Ascending aorta (tissue), 2 donors: Measurements from ENCODE around the gene LRRC7. TPM values are rescaled to one million over a fixed set of nuclear protein-coding genes. Genes with fewer than 3 reads are reported as not detected.

Experiments
- DNase-seq, 2 donors: peaks; one replicate each; pipeline ENCODE4 v3.0.0-alpha.2; 2019; ENCODE audit warnings: low spot score in 2 of 2
- H3K27ac ChIP-seq, 2 donors: fragments of 200-600 bp; sonication (generic); one replicate each; pipeline ENCODE4 v1.5.1; 2016 to 2017; ENCODE audit warnings: mild to moderate bottlenecking in 1 of 2
- H3K27me3 ChIP-seq: fragments of 200-600 bp; sonication (generic); one replicate; pipeline ENCODE4 v1.5.1; 2017
- H3K36me3 ChIP-seq, 2 donors: fragments of 200-600 bp; sonication (generic); one replicate each; pipeline ENCODE4 v1.5.1; 2016
- H3K4me1 ChIP-seq, 2 donors: fragments of 200-600 bp; sonication (generic); one replicate each; pipeline ENCODE4 v1.5.1; 2016 to 2017; ENCODE audit warnings: mild to moderate bottlenecking in 1 of 2
- H3K4me3 ChIP-seq, 2 donors: fragments of 200-600 bp; sonication (generic); one replicate each; pipeline ENCODE4 v1.5.1; 2016 to 2017; ENCODE audit warnings: mild to moderate bottlenecking in 1 of 2
- H3K9me3 ChIP-seq, 2 donors: fragments of 200-600 bp; sonication (generic); one replicate each; pipeline ENCODE4 v1.5.1; 2016
- CTCF ChIP-seq, 3 experiments: fragments of 200-600 bp in 2 of 3; fragments of 450-650 bp in 1 of 3; sonication (generic) in 2 of 3; IDR thresholded peaks; one replicate each; pipeline ENCODE4 v1.5.1; 2016 to 2019; ENCODE audit warnings: antibody characterized with exemption in 3 of 3, mild to moderate bottlenecking in 1 of 3, moderate library complexity in 1 of 3
- intact Hi-C: fragments of 100-400 bp; cut with DNase I; formaldehyde crosslinking; loops from one replicate; pipeline ENCODE4 v1.15.1; 2023
- total RNA-seq: library from RNA; depleted of rRNA; stranded (reverse); fragments of >200 nt; gene quantifications from one replicate; pipeline ENCODE4 v1.1.0, GENCODE V29; 2016

Gene LRRC7
- total RNA-seq, 1 donor from 2014 or later = not detected

GRCh38 chr1:70090875-70091274 is 523.2 kb downstream of the LRRC7 start:
- H3K36me3 ChIP-seq = no peaks in the 10 kb centered on the region

GRCh38 chr1:70091811-70092210 is 524.1 kb downstream of the LRRC7 start:
- intact Hi-C loops = no loop called here

More at GRCh38 chr1:70090875-70091274, 523.2 kb downstream of the LRRC7 start:
- H3K4me3 ChIP-seq = no peak overlapping the region
- TF ChIP-seq CTCF (IDR thresholded peaks at IDR 0.05) = no peak
- no peak for DNase-seq
- intact Hi-C loops = no loop called here
- no peaks in the 10 kb centered on the region for H3K4me1 ChIP-seq
- no peaks in the 10 kb centered on the region for H3K27me3 ChIP-seq
- no peak overlapping the region for H3K27ac ChIP-seq
- no peaks in the 10 kb centered on the region for H3K9me3 ChIP-seq

GRCh38 chr1:70092526-70092925 is 524.8 kb downstream of the LRRC7 start:
- Histone ChIP-seq H3K4me3 (no peak overlapping the region), H3K27me3 (no peaks in the 10 kb centered on the region), H3K27ac (no peak overlapping the region), H3K9me3 (no peaks in the 10 kb centered on the region), H3K36me3 (no peaks in the 10 kb centered on the region), H3K4me1 (no peaks in the 10 kb centered on the region)
- TF ChIP-seq CTCF (IDR thresholded peaks at IDR 0.05) = no peak
- DNase-seq = no peak
- intact Hi-C loops = no loop called here

More at GRCh38 chr1:70091811-70092210, 524.1 kb downstream of the LRRC7 start:
- H3K27ac ChIP-seq = no peak overlapping the region
- no peaks in the 10 kb centered on the region for H3K36me3 ChIP-seq
- no peak overlapping the region for H3K4me3 ChIP-seq
- no peak for TF ChIP-seq CTCF (IDR thresholded peaks at IDR 0.05)
- no peaks in the 10 kb centered on the region for H3K4me1 ChIP-seq
- no peaks in the 10 kb centered on the region for H3K9me3 ChIP-seq
- H3K27me3 ChIP-seq = no peaks in the 10 kb centered on the region
- no peak for DNase-seq

GRCh38 chr1:70093250-70093975 is 525.7 kb downstream of the LRRC7 start:
- TF ChIP-seq CTCF (IDR thresholded peaks at IDR 0.05) = no peak
- H3K36me3 ChIP-seq = no peaks in the 10 kb centered on the region
- no peaks in the 10 kb centered on the region for H3K9me3 ChIP-seq
- intact Hi-C loops = no loop called here
- H3K4me3 ChIP-seq = no peak overlapping the region
- H3K27ac ChIP-seq = no peak overlapping the region
- H3K27me3 ChIP-seq = no peaks in the 10 kb centered on the region
- H3K4me1 ChIP-seq = no peaks in the 10 kb centered on the region
- DNase-seq = no peak

- no peak for DNase-seq
- Histone ChIP-seq H3K27ac (no peak overlapping the region), H3K36me3 (no peaks in the 10 kb centered on the region), H3K27me3 (no peaks in the 10 kb centered on the region), H3K4me3 (no peak overlapping the region), H3K9me3 (no peaks in the 10 kb centered on the region), H3K4me1 (no peaks in the 10 kb centered on the region)
- intact Hi-C loops = no loop called here
- no peak for TF ChIP-seq CTCF (IDR thresholded peaks at IDR 0.05)
Measured at GRCh38 chr1:70101231-70101630, 533.5 kb downstream of the LRRC7 start.
